HepG2 (cell line): Measurements from ENCODE around the gene ATG2A. TPM values are rescaled to one million over a fixed set of nuclear protein-coding genes. Genes with fewer than 3 reads are reported as not detected.

Experiments
- MIXL1 ChIP-seq: IDR thresholded peaks from 2 replicates; pipeline ENCODE4 v1.6.1; 2016
- ZNF180 ChIP-seq: sonication (generic); formaldehyde crosslinking; IDR thresholded peaks from 2 replicates; pipeline ENCODE4 v1.4.0; 2020; ENCODE audit warnings: low read depth, missing genetic modification reagents, borderline replicate concordance
- ZNF326 ChIP-seq: sonication (generic); formaldehyde crosslinking; IDR thresholded peaks from 2 replicates; pipeline ENCODE4 v1.4.0; 2020; ENCODE audit warnings: missing genetic modification reagents, borderline replicate concordance
- ZSCAN29 ChIP-seq: sonication (generic); formaldehyde crosslinking; conservative IDR thresholded peaks from 2 replicates; pipeline ENCODE4 v1.4.0; 2020; ENCODE audit warnings: mild to moderate bottlenecking, missing genetic modification reagents
- polyA plus RNA-seq, 8 experiments: library from polyadenylated mRNA; depleted of rRNA in 3 of 8; stranded (reverse) in 7 of 8; unstranded in 1 of 8; fragments of >200 nt; fragmentation: Illumina TruSeq in 4 of 8; extraction: Trizol in 4 of 8; gene quantifications; 2 replicates each; pipeline versions ENCODE4 v1.2.1 to v1.2.3, GENCODE V29; 2011 to 2016; ENCODE audit warnings: low read depth in 4 of 8, missing spikeins in 1 of 8, mixed read lengths in 1 of 8; ENCODE audit not compliant: insufficient read depth in 1 of 8
- total RNA-seq, 5 experiments: library from RNA; depleted of rRNA; stranded (reverse); fragments of >200 nt; fragmentation: Illumina TruSeq; extraction: Trizol; gene quantifications; 2 replicates each; pipeline ENCODE4 v1.2.3, GENCODE V29; 2016; ENCODE audit warnings: low read depth in 1 of 5
- TF ChIP-seq, protein P1 (sequence below): sonication (generic); formaldehyde crosslinking; IDR thresholded peaks from 2 replicates; pipeline ENCODE4 v1.4.0; 2020; ENCODE audit warnings: missing genetic modification reagents
- TF ChIP-seq, protein P2 (sequence below): sonication (generic); formaldehyde crosslinking; conservative IDR thresholded peaks from 2 replicates; pipeline ENCODE4 v1.5.0; 2020; ENCODE audit warnings: missing genetic modification reagents
- TF ChIP-seq, protein P3 (sequence below), 2 experiments: sonication (generic) in 1 of 2; formaldehyde crosslinking in 1 of 2; IDR thresholded peaks; 2 replicates each; pipeline versions ENCODE4 v1.6.1 to v1.9.0; 2014 to 2022; ENCODE audit warnings: antibody characterized with exemption in 1 of 2, borderline replicate concordance in 1 of 2, inconsistent platforms in 1 of 2, low read depth in 1 of 2, missing genetic modification reagents in 1 of 2

The ATG2A gene
- total and polyA plus RNA-seq, 2 of the 13 experiments (the other 11 are each of a cell fraction or from before 2014, with no cell fraction given) = 6.7 to 8.0 TPM

DNA sequence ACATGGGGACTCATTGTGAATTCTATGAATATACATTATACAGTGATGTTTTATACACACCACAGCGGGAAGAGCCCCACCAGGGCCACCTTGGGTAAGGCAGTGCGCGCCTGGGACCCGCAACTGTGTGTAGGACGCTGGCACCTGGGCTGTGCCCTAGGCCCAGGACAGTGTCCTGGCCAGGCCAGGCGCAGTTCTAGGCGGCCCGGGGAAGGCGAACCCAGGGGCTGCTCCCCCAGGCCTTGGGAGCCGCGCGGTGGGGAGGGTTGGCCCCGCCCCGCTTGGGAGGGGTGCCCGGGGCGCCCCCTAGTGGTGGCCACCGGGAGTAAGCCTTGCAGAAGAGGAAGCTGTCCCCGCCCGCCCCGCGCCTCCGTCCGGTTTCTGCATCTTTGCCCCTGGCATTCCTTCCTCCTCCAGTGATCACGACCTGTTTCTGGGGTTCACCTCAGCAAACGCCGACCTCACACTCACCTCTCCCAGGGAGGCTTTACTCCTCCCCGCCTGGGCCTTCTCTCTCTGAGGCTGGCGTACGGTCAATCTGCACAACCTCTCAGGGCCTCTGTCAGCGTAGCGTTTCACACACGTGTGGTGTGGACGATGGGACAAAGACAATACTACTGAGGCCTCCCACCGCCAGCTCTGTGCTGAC is 29.1 kb downstream of the ATG2A start (continued):
- TF ChIP-seq, protein P1, sequence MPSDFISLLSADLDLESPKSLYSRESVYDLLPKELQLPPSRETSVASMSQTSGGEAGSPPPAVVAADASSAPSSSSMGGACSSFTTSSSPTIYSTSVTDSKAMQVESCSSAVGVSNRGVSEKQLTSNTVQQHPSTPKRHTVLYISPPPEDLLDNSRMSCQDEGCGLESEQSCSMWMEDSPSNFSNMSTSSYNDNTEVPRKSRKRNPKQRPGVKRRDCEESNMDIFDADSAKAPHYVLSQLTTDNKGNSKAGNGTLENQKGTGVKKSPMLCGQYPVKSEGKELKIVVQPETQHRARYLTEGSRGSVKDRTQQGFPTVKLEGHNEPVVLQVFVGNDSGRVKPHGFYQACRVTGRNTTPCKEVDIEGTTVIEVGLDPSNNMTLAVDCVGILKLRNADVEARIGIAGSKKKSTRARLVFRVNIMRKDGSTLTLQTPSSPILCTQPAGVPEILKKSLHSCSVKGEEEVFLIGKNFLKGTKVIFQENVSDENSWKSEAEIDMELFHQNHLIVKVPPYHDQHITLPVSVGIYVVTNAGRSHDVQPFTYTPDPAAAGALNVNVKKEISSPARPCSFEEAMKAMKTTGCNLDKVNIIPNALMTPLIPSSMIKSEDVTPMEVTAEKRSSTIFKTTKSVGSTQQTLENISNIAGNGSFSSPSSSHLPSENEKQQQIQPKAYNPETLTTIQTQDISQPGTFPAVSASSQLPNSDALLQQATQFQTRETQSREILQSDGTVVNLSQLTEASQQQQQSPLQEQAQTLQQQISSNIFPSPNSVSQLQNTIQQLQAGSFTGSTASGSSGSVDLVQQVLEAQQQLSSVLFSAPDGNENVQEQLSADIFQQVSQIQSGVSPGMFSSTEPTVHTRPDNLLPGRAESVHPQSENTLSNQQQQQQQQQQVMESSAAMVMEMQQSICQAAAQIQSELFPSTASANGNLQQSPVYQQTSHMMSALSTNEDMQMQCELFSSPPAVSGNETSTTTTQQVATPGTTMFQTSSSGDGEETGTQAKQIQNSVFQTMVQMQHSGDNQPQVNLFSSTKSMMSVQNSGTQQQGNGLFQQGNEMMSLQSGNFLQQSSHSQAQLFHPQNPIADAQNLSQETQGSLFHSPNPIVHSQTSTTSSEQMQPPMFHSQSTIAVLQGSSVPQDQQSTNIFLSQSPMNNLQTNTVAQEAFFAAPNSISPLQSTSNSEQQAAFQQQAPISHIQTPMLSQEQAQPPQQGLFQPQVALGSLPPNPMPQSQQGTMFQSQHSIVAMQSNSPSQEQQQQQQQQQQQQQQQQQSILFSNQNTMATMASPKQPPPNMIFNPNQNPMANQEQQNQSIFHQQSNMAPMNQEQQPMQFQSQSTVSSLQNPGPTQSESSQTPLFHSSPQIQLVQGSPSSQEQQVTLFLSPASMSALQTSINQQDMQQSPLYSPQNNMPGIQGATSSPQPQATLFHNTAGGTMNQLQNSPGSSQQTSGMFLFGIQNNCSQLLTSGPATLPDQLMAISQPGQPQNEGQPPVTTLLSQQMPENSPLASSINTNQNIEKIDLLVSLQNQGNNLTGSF = peak; percentile 42; the same call in 1 of the 2 replicates
- TF ChIP-seq ZSCAN29 (no peak), MIXL1 (CRISPR knock-in tag) (0 out of 2 replicates have a peak, but pooled peaks have one; percentile 28), ZNF180 (CRISPR knock-in tag) (no peak), ZNF326 (no peak)
- TF ChIP-seq, protein P2, sequence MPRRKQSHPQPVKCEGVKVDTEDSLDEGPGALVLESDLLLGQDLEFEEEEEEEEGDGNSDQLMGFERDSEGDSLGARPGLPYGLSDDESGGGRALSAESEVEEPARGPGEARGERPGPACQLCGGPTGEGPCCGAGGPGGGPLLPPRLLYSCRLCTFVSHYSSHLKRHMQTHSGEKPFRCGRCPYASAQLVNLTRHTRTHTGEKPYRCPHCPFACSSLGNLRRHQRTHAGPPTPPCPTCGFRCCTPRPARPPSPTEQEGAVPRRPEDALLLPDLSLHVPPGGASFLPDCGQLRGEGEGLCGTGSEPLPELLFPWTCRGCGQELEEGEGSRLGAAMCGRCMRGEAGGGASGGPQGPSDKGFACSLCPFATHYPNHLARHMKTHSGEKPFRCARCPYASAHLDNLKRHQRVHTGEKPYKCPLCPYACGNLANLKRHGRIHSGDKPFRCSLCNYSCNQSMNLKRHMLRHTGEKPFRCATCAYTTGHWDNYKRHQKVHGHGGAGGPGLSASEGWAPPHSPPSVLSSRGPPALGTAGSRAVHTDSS (CRISPR knock-in tag) = 0 out of 2 replicates have a peak, but pooled peaks have one; percentile 27
- TF ChIP-seq, protein P3, sequence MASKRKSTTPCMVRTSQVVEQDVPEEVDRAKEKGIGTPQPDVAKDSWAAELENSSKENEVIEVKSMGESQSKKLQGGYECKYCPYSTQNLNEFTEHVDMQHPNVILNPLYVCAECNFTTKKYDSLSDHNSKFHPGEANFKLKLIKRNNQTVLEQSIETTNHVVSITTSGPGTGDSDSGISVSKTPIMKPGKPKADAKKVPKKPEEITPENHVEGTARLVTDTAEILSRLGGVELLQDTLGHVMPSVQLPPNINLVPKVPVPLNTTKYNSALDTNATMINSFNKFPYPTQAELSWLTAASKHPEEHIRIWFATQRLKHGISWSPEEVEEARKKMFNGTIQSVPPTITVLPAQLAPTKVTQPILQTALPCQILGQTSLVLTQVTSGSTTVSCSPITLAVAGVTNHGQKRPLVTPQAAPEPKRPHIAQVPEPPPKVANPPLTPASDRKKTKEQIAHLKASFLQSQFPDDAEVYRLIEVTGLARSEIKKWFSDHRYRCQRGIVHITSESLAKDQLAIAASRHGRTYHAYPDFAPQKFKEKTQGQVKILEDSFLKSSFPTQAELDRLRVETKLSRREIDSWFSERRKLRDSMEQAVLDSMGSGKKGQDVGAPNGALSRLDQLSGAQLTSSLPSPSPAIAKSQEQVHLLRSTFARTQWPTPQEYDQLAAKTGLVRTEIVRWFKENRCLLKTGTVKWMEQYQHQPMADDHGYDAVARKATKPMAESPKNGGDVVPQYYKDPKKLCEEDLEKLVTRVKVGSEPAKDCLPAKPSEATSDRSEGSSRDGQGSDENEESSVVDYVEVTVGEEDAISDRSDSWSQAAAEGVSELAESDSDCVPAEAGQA (IDR thresholded peaks at IDR 0.05; ENCODE audit: low read depth) = no peak
- TF ChIP-seq, protein P3 (CRISPR knock-in tag; IDR thresholded peaks at IDR 0.05; ENCODE audit: borderline replicate concordance) = no peak
